HG03139 (cell line): ENCODE results near the gene MUC5AC.
"Not testable (repeated sequence)": the region's sequence is repeated elsewhere in the genome, so short reads cannot be mapped to it uniquely, and the experiment has no call there.

ENCODE experiments used
- ATAC-seq: cut with Tn5 transposase; IDR thresholded peaks from one replicate; pipeline ENCODE4 v1.9.1; 2021; ENCODE audit not compliant: unreplicated experiment

MUC5AC gene

GRCh38 chr11:1176224-1177019 is 18.7 kb downstream of the MUC5AC start:
- ATAC-seq: no peak

GRCh38 chr11:1177020-1177770 is 19.4 kb downstream of the MUC5AC start:
- no peak for ATAC-seq

GRCh38 chr11:1177771-1178090 is 20.0 kb downstream of the MUC5AC start:
- no peak for ATAC-seq

GRCh38 chr11:1178201-1178885 is 20.6 kb downstream of the MUC5AC start:
- ATAC-seq: no peak

- ATAC-seq: no peak
Measured at GRCh38 chr11:1178906-1179305, 21.2 kb downstream of the MUC5AC start.

- no peak for ATAC-seq
Measured at GRCh38 chr11:1179641-1180040, 21.9 kb downstream of the MUC5AC start.

GRCh38 chr11:1180171-1180570 is 22.4 kb downstream of the MUC5AC start:
- no peak for ATAC-seq

GRCh38 chr11:1180947-1181391 is 23.2 kb downstream of the MUC5AC start:
- no peak for ATAC-seq

- no peak for ATAC-seq
Measured at GRCh38 chr11:1181420-1181819, 23.7 kb downstream of the MUC5AC start.

GRCh38 chr11:1181853-1182535 is 24.2 kb downstream of the MUC5AC start:
- no peak for ATAC-seq

GRCh38 chr11:1184139-1184538 is 26.4 kb downstream of the MUC5AC start:
- not testable (repeated sequence) for ATAC-seq

GRCh38 chr11:1188451-1189130 is 30.8 kb downstream of the MUC5AC start:
- not testable (repeated sequence) for ATAC-seq

- not testable (repeated sequence) for ATAC-seq
Measured at GRCh38 chr11:1189816-1190215, 32.1 kb downstream of the MUC5AC start.

GRCh38 chr11:1191786-1192470 is 34.2 kb downstream of the MUC5AC start:
- not testable (repeated sequence) for ATAC-seq

GRCh38 chr11:1192741-1193325 is 35.1 kb downstream of the MUC5AC start:
- no peak for ATAC-seq

GRCh38 chr11:1193326-1194230 is 35.8 kb downstream of the MUC5AC start:
- ATAC-seq: no peak

GRCh38 chr11:1194231-1194976 is 36.7 kb downstream of the MUC5AC start:
- no peak for ATAC-seq
